ENCODE data around the gene ATP10B.

Gene ATP10B

DNA sequence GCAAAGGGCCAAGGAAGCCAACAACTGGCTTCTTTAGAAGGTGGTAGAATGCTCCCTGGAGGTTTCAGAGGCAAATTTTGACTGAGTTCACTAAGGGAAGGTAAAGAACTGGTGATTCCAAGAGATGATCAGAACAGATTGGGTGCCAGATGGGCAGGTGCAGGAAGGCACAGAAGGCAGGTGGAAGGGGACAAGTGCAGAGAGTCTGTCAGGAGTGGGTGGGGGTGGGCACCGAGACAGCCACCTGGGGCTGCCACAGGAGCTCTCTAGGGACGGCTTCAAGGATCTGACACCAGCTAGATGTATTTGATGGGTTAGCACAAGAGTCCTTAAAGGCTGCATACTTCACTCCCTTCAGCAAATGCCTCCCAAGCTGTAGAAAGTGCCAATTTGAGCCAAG, 223.0 kb downstream of the ATP10B start:
- Histone ChIP-seq H4K20me1 (ENCODE audit: insufficient read depth, low read length) (no peaks in the 10 kb centered on the region), H3K4me1 (ENCODE audit: insufficient read depth, low read length, severe bottlenecking) (no peaks in the 10 kb centered on the region), H3K79me2 (ENCODE audit: insufficient read depth, low read length) (no peaks in the 10 kb centered on the region), H3K27ac (ENCODE audit: low read depth, low read length, poor library complexity, severe bottlenecking) (no peak overlapping the region), H3K27me3 (ENCODE audit: insufficient read depth, low read length) (no peaks in the 10 kb centered on the region), H3K9me3 (ENCODE audit: low read length) (no peaks in the 10 kb centered on the region), H3K4me2 (ENCODE audit: low read length) (no peak overlapping the region), H3K9ac (ENCODE audit: low read length) (no peak overlapping the region), H3F3A (ENCODE audit: insufficient read depth, low read length) (no peaks in the 10 kb centered on the region), H3K4me3 (ENCODE audit: low read depth, low read length, poor library complexity, severe bottlenecking) (no peak overlapping the region), H3K36me3 (ENCODE audit: insufficient read depth, low read length) (no peaks in the 10 kb centered on the region), H2AFZ (ENCODE audit: low read length) (no peak overlapping the region), H3K9me2 (ENCODE audit: low read depth, low read length) (no peaks in the 10 kb centered on the region)
- TF ChIP-seq, protein P1, sequence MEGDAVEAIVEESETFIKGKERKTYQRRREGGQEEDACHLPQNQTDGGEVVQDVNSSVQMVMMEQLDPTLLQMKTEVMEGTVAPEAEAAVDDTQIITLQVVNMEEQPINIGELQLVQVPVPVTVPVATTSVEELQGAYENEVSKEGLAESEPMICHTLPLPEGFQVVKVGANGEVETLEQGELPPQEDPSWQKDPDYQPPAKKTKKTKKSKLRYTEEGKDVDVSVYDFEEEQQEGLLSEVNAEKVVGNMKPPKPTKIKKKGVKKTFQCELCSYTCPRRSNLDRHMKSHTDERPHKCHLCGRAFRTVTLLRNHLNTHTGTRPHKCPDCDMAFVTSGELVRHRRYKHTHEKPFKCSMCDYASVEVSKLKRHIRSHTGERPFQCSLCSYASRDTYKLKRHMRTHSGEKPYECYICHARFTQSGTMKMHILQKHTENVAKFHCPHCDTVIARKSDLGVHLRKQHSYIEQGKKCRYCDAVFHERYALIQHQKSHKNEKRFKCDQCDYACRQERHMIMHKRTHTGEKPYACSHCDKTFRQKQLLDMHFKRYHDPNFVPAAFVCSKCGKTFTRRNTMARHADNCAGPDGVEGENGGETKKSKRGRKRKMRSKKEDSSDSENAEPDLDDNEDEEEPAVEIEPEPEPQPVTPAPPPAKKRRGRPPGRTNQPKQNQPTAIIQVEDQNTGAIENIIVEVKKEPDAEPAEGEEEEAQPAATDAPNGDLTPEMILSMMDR (IDR thresholded peaks at IDR 0.05; ENCODE audit: low read length), result no peak
- TF ChIP-seq EZH2 (IDR thresholded peaks at IDR 0.05; ENCODE audit: borderline replicate concordance, low read length), result no peak

DNA sequence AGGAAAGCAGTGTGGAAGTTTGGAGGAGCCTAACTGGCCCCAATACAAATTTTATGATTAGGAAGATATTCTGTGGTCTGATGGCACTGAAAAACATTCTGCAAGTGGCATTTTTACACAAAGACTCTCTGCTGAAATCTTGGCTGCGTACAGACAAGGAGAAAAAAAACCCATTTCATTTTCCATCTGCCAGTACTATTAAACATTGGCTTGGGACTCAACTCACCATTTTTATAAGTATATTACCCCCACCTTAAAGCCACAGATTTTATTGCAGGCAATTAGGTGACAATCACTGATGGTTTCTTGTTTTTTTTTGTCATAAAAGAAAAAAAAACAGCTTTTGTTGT, 223.4 kb downstream of the ATP10B start:
- Histone ChIP-seq H4K20me1 (ENCODE audit: insufficient read depth, low read length) (no peaks in the 10 kb centered on the region), H3K79me2 (ENCODE audit: insufficient read depth, low read length) (no peaks in the 10 kb centered on the region), H3F3A (ENCODE audit: insufficient read depth, low read length) (no peaks in the 10 kb centered on the region), H3K27me3 (ENCODE audit: insufficient read depth, low read length) (no peaks in the 10 kb centered on the region), H3K9me2 (ENCODE audit: low read depth, low read length) (no peaks in the 10 kb centered on the region), H3K9ac (ENCODE audit: low read length) (no peak overlapping the region), H3K4me1 (ENCODE audit: insufficient read depth, low read length, severe bottlenecking) (no peaks in the 10 kb centered on the region), H3K4me2 (ENCODE audit: low read length) (no peak overlapping the region), H3K27ac (ENCODE audit: low read depth, low read length, poor library complexity, severe bottlenecking) (no peak overlapping the region), H3K9me3 (ENCODE audit: low read length) (no peaks in the 10 kb centered on the region), H2AFZ (ENCODE audit: low read length) (no peak overlapping the region), H3K4me3 (ENCODE audit: low read depth, low read length, poor library complexity, severe bottlenecking) (no peak overlapping the region), H3K36me3 (ENCODE audit: insufficient read depth, low read length) (no peaks in the 10 kb centered on the region)
- no peak for TF ChIP-seq EZH2 (IDR thresholded peaks at IDR 0.05; ENCODE audit: borderline replicate concordance, low read length)
- TF ChIP-seq, protein P1 (IDR thresholded peaks at IDR 0.05; ENCODE audit: low read length), result no peak

DNA sequence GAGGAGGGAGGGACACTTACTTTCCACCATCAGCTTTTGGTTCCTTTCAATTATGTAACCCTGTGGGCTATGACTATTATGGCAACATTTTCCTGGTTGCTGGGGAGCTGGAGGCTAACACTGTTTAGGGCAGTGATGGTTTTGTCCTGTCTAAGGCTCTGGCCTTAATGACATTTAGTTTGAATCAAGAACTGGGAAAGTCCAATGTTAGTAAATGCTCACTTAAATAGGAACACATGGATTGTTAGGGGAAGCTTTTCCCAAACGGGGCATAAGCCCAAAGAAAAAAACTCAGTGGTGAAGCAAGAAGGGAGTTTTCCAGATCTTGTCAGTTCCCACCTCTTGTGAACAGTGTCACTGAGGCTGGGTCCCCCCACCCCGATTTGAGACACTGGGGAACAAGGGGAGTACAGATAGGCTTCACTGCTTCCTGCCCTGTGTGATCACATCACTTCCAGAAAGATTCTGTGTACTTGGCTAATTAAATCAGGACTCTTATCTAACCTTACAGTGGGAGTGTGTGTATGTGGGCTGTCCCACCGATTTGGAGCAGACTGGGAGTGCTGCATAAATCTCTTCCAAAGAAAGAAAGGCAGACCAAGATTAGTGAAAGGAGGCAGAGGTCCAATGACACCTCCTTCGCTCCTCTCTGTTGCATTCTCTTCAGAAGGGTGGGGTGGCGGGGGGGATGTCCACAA, 223.9 kb downstream of the ATP10B start:
- Histone ChIP-seq H3K9ac (ENCODE audit: low read length) (no peak overlapping the region), H3K79me2 (ENCODE audit: insufficient read depth, low read length) (no peaks in the 10 kb centered on the region), H3K4me3 (ENCODE audit: low read depth, low read length, poor library complexity, severe bottlenecking) (no peak overlapping the region), H3K4me2 (ENCODE audit: low read length) (no peak overlapping the region), H2AFZ (ENCODE audit: low read length) (no peak overlapping the region), H3F3A (ENCODE audit: insufficient read depth, low read length) (no peaks in the 10 kb centered on the region), H3K27me3 (ENCODE audit: insufficient read depth, low read length) (no peaks in the 10 kb centered on the region), H3K27ac (ENCODE audit: low read depth, low read length, poor library complexity, severe bottlenecking) (no peak overlapping the region), H4K20me1 (ENCODE audit: insufficient read depth, low read length) (no peaks in the 10 kb centered on the region), H3K9me3 (ENCODE audit: low read length) (no peaks in the 10 kb centered on the region), H3K36me3 (ENCODE audit: insufficient read depth, low read length) (no peaks in the 10 kb centered on the region), H3K9me2 (ENCODE audit: low read depth, low read length) (no peaks in the 10 kb centered on the region), H3K4me1 (ENCODE audit: insufficient read depth, low read length, severe bottlenecking) (no peaks in the 10 kb centered on the region)
- TF ChIP-seq EZH2 (IDR thresholded peaks at IDR 0.05; ENCODE audit: borderline replicate concordance, low read length), result no peak
- TF ChIP-seq, protein P1 (IDR thresholded peaks at IDR 0.05; ENCODE audit: low read length), result no peak
